ENCODE results near the gene ZNF785. TPM values are rescaled to one million over a fixed set of nuclear protein-coding genes. Genes with fewer than 3 reads are reported as not detected.
A peak's percentile ranks its signal among the peaks of the same experiment; 100 is the strongest.

Gene ZNF785
- total RNA-seq, 2 donors from 2014 or later = 14.9 to 17.8 TPM

DNA sequence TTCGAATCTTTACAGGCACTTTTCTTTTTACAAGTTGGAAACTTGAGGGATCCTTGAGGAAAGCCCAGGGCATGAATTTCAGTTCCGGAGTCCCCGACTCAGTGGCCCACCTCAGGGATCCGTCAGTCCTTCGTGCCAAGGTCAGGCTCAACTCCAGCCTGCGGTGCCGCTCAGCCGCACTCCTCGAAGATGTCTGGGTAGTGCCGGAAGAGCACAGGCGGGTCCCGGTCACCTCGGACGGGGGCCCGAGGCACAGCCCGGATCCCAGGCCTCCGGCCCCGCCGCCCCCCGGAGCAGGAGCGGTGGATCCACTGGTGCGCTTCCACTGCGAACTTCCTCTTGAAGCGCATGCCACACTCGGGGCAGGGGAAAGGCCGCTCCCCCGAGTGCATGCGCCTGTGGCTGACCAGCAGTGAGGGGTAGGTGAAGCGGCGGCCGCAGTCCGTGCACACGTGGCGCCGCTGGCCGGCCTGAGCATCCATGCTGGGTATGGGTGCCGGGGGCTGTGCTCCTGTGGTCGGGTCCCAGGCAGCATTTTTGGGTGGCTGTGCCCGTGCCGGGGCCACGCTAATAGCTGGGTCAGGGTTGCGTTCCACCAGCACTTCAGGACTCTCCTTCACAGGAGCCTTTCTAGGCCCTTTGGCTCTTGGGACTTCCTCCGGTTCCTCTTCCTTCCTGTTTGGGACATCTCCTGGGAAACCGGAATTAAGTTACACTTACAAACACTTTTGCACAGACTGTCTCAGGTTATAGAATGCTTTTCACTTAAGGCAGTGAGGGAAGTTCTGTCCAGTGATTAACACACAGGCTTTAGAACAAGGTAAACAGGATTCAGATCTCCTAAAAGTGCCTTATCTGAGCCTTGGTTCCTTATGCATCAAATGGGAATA, 15.5 kb downstream of the ZNF785 start:
- intact Hi-C loops (cut with DNase I, micrococcal nuclease) = no loop called here
- DNase-seq (no peak), ATAC-seq (no peak)

DNA sequence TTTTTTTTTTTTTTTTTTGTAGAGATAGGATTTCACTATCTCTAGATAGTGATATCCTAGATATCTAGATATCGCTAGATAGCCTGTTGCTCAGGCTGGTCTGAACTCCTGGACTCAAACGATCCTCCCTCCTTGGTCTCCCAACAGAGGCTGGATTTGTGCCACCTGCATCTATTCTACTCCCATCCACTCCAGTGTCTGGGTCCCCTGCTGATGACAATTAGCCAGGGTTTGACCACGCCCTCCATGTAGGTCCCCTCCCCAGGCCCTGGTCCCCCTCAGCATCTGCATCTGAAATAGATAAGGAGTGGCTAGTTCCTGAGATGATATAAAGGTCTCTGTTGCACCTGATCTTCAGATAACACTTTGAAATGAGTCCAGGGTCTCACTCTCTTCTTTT, 16.2 kb downstream of the ZNF785 start:
- intact Hi-C loops (cut with DNase I, micrococcal nuclease) = no loop called here
- ATAC-seq (no peak), DNase-seq (no peak)

DNA sequence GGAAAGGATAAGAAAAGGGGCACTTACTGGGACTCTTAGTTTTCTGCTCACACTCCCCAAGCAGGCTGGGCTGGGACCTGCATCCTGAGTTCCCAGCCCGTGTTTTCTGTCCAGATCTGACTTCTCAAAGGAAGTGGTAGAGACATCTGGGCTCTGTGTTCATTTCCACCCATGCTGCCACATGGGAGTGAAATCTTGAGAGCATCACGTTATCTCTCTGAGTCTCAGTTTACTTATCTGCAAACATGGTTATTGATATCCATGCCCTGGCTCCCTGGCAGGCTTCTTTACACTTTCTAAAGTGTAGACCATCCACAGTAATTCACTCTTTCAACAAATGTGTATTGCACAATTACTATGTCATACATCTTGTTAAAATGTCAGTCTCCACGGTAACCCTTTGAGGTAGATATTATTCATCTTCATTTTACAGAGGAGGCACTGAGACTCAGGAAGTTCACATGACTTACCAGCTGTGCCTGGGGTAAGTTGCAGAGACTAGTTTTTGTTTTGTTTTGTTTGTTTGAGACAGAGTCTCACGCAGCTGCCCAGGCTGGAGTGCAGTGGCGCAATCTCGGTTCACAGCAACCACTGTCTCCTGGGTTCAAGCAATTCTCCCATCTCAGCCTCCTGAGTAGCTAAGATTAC, 17.4 kb downstream of the ZNF785 start:
- ATAC-seq (no peak), DNase-seq (no peak)
- intact Hi-C loops (cut with DNase I, micrococcal nuclease) = no loop called here

DNA sequence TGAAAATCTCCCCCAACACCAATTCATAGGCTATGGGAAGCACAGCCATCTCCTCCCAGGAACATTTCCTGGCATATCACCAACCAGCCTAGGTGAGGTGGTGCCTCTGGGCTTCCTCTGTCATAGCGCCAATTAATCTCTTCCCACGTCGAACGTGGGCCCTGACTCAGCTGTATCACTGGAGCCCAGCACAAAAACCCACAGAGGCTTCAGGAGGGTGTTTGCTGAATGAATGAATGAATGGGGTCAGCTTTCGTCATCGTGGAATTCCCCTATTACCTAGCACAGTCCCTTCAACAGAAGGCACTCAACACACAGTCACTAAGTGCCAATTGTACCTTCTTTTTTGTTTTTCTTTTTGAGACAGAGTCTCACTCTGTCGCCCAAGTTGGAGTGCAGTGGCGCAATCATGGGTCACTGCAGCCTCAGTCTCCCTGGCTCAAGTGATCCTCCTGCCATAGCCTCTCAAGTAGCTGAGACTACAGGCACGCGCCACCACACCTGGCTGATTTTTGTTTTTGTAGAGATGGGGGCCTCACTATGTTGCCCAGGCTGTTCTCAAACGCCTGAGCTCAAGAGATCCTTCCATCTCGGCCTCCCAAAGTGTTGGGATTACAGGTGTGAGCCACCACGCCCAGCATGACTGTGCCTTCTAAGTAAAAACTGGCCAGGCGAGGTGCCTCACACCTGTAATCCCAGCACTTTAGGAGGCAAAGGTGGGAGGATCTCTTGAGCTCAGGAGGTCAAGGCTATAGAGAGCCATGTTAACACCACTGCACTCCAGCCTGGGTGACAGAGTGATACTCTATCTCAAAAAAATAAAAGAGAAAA, 18.1 kb downstream of the ZNF785 start:
- intact Hi-C loops (cut with DNase I, micrococcal nuclease) = no loop called here
- ATAC-seq = no peak

DNA sequence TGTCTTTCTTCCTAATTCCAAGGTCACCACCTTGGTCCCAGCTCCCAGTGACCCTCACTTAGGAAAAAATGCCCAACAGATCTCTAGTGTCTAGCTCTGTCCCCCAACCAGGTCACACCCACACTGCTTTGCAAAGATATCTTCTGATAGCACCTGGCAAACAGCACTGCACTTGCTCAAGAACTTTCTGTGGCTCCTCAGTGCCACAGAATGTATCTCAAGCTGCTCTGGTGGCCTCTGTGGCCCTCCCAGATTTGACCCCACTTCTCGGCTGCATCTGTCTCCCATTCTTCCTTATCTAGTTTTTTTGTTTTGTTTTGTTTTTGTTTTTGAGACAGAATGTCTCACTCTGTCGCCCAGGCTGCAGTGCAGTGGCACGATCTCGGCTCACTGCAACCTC, 19.0 kb downstream of the ZNF785 start:
- intact Hi-C loops (cut with DNase I, micrococcal nuclease) = no loop called here
- ATAC-seq (no peak), DNase-seq (no peak)

More for the DNA sequence above, 18.1 kb downstream of the ZNF785 start:
- DNase-seq = no peak

DNA sequence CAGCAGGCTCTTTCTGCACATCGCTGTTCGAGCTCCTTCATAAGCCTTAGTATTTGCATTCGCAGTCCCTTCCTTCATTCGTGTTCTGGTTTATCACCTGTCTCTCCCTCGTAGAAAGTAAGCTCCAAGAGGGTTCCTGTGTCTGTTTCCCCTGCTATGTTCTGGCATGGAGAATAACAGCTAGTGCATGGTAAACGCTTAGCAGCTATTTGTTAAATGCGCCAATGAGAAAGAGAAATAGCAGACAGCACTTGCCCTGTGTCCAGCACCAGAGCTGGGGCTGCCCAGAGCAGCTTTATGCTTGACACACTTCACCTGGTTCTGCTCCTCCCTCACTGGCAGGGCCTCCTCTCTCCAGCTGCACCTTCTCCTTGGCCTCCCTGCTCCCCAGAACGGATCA, 19.5 kb downstream of the ZNF785 start:
- intact Hi-C loops (cut with DNase I, micrococcal nuclease) = no loop called here
- DNase-seq = no peak
- ATAC-seq = no peak

DNA sequence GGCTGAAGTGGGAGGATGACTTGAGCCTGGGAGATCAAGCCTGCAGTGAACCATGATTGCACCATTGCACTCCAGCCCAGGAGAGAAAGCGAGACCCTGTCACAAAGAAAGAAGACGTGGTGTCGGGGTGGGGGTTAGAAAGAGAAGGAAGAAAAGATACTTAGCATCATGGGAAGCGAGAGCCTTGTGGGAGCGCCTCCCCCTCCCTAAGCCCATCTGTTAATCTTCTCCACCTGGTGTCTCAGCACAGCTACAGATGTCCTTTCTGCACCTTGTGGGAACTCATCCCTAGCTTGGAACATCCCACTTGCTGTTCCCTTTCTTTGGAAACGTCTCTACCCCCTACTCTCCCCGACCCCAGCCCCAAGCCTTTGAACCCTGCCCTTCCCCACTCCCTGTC, 20.0 kb downstream of the ZNF785 start:
- DNase-seq = no peak
- no peak for ATAC-seq
- intact Hi-C loops (cut with DNase I, micrococcal nuclease) = no loop called here

DNA sequence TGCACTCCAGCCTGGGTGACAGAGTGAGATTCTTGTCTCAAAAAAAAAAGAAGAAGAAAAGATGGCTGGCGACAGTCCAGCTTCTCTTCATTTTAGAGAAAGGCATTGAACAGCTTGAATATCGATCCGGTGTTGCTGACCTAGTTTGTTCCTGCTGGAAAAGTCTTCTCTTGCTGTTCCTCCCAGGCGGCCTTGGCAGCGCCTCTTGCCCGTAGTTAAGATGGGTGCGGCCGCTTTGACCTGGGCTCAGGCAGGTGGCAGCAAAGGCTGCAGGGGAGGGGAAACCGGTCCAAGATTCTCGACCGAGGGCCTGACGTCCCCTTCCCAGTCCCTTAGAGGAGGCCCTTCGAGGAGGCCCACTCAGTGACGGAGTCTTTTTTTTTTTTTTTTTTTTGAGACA, 23.5 kb downstream of the ZNF785 start:
- DNase-seq = peak; percentile 63 to 75
- intact Hi-C loops (cut with DNase I, micrococcal nuclease) = no loop called here
- peak; percentile 35 for ATAC-seq

DNA sequence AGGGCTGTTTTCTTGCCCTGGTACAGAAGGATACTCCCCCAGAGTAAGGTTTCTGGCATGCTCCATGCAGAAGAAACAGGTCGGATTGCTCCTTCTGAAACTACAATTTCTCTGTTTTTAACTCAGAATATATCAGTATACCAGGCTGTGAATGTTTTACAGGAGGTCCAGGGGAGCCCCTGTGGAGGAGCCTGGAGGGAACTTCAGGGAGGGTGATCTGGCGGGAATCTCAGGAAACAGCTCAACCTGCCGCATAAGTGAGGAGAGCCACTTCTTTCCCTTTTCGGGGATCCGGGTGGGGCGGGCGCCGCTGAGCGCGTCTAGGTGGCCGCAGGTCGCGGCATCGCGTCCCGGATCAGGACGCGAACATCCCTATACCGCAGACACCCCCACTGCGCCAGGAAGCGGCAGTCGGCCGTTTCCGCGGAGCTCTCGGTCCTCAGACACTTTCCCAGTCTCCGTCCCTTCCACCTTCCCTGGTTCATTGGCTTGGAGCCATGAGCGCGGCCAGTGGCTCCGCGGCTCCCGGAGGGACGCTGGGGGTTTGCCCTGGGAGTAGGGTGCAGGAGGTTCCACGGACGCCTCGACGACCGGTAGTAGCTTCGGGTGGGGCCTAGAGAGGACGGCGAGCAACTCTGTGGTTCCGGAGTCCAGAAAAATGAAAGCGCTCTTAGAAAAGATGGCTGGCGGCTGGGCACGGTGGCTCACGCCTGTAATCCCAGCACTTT, 24.2 kb downstream of the ZNF785 start:
- intact Hi-C loops (cut with DNase I, micrococcal nuclease) = no loop called here
- peak; percentile 1 for ATAC-seq
- peak in 1 of 2 donors; percentile 56 for DNase-seq

DNA sequence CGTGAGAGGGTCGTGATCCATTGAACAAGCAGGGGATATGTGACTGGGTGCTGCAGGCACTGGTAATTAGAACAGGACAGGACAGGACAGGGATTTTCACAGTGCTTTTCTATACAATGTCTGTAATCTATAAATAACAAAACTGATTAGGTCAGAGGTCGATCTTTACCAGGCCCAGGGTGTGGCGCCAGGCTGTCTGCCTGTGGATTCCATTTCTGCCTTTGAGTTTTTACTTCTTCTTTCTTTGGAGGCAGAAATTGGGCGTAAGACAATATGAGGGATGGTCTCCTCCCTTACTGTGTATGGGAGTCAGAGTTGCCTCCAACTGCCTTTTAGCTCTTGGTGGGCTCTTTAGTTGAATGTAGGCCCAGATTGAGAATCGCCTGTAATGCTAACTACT, 25.8 kb downstream of the ZNF785 start:
- no peak for ATAC-seq
- no peak for DNase-seq
- intact Hi-C loops (cut with DNase I, micrococcal nuclease) = no loop called here

DNA sequence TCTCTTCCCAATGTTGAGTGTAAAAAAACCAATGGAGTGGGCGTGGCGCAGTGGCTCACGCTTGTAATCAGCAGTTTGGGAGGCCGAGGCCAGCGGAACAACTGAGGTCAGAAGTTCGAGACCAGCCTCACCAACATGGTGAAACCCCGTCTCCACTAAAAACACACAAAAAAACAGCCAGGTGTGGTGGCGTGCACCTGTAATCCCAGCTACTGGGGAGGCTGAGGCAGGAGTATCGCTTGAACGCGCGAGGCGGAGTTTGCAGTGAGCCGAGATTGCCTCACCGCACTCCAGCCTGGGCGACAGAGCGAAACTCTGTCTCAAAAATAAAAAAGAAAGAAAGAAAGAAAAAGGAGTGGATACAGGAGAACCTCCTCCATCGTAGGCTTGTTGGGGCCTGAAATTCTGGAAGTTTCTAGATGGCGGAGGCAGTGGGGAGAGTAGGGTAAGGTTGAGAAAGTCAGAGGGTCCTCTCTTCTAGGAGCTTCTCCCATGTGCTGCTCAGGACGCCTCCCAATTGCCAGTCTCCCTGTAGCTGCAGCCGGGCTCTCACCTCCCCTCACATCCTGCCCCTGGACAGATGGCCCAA, 26.6 kb downstream of the ZNF785 start:
- intact Hi-C loops (cut with DNase I, micrococcal nuclease) = no loop called here
- no peak for DNase-seq
- ATAC-seq = no peak

DNA sequence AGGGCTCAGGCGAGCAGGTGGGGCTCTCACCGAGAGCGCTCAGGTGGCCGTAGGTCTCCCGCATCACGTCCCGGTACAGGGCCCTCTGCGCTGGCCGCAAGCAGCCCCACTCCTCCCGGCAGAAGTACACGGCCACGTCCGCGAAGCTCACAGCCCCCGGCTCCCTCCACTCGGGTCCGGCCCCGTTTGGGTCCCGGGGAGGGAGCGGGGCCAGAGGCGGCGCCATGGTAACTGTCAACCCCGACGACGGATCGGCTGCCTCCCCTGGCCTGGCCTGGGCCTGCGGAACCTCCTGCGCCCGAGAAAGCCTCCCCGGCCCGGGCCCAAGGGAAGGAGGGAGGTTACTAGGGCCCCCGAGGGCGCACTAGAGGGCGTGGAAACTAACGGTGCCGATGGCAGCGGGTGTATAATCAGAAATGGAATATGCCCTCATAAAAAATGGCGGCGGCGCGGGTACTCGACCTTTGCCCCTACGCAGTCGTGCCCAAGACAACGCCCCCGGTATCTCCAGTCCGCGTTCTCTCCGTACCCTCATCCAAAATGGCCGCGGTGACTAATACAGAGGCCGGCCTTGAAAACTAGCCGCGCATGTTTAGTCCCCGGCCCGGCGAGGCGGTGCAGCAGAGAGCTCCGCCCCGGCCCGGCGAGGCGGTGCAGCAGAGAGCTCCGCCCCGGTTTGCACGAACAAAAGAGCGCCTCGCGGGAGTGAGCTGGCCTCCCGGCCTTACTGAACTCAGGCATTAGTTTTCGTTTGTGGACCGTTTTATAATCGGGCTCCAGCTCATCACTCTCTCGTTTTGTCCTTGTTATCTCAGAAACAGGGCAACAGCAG, 27.3 kb downstream of the ZNF785 start, which contains the start of gene ZNF764:
TSS of gene ZNF764 (minus strand) at position 418 of the 832 bp plus-strand sequence. CDS start at position 226, 192 bp downstream.
- peak; percentile 97 to 99 for DNase-seq
- intact Hi-C loops (cut with DNase I, micrococcal nuclease) = no loop called here
- peak; percentile 83 for ATAC-seq

DNA sequence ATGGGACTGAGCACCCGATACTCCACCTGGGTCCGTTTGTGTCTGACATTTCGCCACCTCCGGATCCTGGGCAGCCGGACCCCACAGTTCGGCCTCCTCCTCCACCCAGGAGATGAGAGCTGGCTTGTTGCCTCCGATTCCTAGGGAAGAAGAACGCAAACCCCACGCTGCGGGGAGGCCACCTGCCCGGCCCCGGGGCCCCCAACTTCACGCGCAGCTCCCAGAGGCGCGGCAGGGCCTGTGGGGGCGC, 27.9 kb downstream of the ZNF785 start:
- DNase-seq = no peak
- no peak for ATAC-seq
- intact Hi-C loops (cut with DNase I, micrococcal nuclease) = no loop called here

DNA sequence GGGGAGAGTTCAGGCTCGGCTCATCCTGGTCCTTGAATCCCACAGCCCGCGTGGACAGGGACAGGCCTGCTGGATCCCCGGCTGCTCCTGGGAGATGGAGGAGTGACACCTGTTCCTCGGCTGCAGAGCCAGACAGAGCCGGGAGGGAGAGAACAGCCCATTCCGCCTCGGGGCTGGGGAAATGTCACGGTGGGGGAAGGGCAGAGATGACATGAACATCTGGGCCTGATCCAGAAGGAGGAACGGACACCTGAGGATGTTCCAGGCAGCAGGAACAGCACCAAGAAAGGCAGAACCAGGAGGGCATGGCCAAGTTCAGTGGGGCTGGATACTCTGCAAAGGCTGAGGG, 29.4 kb downstream of the ZNF785 start:
- ATAC-seq (no peak), DNase-seq (peak in 1 of 2 donors; percentile 49)
- intact Hi-C loops (cut with DNase I, micrococcal nuclease) = no loop called here

DNA sequence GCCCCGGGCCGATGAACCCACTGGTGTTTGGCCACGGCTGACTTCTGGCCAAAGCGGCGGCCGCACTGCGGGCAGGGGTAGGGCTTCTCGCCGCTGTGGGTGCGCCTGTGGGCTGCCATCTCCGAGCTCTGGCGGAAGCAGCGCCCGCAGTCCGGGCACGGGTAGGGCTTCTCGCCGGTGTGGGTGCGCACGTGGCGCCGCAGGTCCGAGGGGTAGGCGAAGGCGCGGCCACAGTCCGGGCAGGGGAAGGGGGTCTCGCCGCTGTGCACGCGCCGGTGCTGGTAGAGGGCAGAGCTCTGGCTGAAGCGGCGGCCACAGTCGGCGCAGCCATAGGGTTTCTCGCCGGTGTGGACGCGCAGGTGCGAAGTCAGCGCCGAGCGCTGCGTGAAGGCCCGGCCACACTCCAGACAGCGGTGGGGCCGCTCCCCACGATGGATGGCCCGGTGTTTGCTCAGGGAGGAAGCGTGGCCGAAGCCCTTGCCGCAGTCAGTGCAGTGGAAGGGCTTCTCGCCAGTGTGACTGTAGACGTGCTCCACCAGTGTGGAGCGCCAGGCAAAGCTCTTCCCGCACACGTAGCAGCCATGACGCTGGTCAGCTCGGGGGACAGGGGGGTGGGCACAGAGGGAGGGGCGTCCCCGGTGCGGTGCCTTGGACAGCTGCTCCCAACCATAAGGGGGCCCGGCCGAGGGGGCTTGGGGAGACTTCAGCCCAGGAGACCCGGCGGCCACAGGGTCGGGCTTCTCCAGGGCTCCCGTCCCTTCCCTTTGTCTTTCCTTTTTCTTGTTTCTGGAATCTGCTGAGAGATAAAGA, 30.0 kb downstream of the ZNF785 start:
- intact Hi-C loops (cut with DNase I, micrococcal nuclease) = no loop called here
- DNase-seq = peak in 1 of 2 donors; percentile 29
- no peak for ATAC-seq

DNA sequence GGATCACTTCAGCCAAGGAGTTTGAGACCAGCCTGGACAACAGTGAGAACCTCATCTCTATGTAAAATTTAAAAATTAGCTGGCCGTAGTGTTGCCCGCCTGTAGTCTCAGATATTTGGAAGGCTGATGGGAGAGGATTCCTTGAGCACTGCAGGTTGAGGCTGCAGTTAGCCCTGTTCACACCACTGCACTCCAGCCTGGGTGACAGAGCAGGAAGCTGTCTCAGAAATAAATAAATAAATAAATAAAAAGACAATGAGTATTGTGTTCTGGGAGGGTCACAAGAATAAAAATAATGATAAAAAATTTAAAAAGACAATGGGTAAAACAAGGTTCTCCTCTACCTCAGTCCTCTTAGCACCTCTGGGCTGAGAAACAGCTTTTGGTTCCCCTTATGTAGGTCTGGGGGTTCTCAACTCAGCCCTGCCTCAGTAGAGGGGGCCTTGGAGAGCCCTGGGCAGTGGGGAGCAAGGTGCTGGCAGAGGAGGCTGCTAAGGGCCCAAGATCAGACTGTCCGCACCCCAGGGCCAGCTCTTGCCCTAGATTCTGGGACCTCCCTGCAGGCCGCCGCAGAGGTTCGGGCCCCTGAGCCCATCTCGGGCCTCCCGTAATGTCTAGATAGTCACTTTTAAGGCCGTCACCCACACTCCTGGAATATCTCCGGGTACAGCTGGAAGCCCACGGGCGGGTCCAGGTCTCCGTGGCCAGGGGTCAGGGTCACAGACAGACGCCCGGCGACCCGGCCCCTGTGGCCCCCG, 30.8 kb downstream of the ZNF785 start:
- ATAC-seq (no peak), DNase-seq (no peak)
- intact Hi-C loops (cut with DNase I, micrococcal nuclease) = no loop called here
